ENCODE measurements around the gene C17orf67.

The C17orf67 gene

GRCh38 chr17:56781906-56782305 lies 51.8 kb downstream of the C17orf67 start:
- TF ChIP-seq GATA2 (IDR thresholded peaks at IDR 0.05; ENCODE audit: low read depth, low read length) (no peak), GATA3 (IDR thresholded peaks at IDR 0.05; ENCODE audit: low read depth, low read length) (no peak)

DNA sequence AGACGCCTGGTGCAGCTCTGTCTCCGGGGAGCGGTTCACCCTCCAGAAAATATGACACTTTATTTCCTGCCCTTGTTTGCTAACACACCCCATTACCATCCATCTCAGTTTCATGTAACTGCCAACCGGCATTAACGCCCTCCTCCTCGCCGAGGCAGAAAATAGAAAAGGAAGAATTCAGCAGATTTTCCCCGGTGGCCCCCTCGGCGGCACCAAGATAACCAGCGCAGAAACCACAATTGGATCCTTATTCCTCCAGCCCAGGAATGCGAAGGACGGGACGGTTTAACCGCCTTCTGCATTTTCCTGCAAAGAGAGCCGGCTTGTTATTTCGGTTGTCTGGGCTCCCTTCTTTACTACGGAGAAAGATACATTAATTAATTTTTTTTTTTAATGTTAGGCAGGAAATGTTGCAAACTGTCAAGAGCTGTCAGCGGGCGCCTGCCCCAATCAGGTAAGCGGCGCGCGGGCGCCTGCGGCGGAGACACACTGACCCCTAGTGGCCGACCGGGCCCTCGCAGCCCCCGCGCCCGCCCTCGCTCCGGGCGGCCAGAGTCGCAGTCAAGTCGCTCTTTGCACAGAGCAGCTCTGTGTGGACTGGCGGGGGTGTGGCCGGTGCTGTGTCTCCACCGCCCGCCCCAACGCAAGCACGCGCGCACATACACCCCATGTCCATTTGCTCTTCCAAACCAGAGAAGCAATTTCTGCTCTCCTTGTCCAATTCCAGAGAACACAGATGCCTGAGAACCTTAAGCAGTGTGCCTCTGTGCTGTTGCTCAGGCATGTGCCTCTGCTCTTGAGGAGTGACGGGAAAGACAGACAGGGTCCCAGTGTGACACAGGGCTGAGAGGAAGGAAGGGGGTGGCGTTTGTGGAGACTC lies 53.6 kb downstream of the C17orf67 start:
- no peak for TF ChIP-seq GATA2 (IDR thresholded peaks at IDR 0.05; ENCODE audit: low read depth, low read length)
- TF ChIP-seq GATA3 (IDR thresholded peaks at IDR 0.05; ENCODE audit: low read depth, low read length): no peak

GRCh38 chr17:56779322-56779721 lies 54.4 kb downstream of the C17orf67 start:
- no peak for TF ChIP-seq GATA3 (IDR thresholded peaks at IDR 0.05; ENCODE audit: low read depth, low read length)

DNA sequence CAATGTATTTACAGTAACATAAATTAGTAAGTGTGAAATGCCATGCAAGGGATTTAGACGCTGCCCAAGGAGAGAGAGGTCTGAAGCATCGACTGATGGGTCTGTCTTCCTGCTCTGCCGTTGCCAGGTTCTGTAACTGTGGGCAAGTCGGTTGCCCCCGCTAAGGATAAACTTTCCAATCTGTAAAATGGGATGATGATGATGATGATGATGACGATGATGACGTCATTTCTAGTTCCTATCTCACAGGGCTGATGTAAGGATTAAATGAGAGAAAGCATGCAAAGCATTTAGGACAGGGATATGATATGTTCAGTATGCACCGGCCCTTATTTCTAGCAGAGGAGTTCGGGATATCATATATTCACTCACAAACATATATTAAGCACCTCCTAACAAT lies 54.8 kb downstream of the C17orf67 start:
- TF ChIP-seq GATA3 (IDR thresholded peaks at IDR 0.05; ENCODE audit: low read depth, low read length): no peak
- TF ChIP-seq GATA2 (IDR thresholded peaks at IDR 0.05; ENCODE audit: low read depth, low read length): no peak

- TF ChIP-seq GATA2 (IDR thresholded peaks at IDR 0.05; ENCODE audit: low read depth, low read length) (no peak), GATA3 (IDR thresholded peaks at IDR 0.05; ENCODE audit: low read depth, low read length) (no peak)
Observed at GRCh38 chr17:56777859-56778258, 55.9 kb downstream of the C17orf67 start.

- no peak for TF ChIP-seq GATA3 (IDR thresholded peaks at IDR 0.05; ENCODE audit: low read depth, low read length)
- TF ChIP-seq GATA2 (IDR thresholded peaks at IDR 0.05; ENCODE audit: low read depth, low read length): no peak
Observed at GRCh38 chr17:56774650-56775049, 59.1 kb downstream of the C17orf67 start.

DNA sequence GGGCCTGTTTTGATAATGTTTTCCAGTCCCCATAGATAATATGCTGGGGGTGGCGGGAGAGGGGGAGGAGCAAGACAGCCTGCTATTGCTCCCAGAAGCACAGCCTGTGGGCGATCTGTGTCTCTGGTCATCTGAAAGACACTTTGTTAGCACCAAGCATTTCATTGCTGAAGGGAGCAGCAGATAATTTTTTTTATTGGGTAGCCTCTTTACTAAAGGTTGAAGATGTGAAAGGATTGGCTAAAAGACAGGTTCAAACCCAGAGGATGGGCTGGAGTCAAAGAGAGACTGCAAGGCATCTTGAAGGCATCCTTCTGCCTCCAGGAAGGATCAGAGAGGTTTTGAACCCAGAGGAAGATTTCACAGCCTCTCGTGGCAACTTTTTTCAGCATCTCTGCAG lies 60.6 kb downstream of the C17orf67 start:
- TF ChIP-seq GATA3 (IDR thresholded peaks at IDR 0.05; ENCODE audit: low read depth, low read length) (no peak), GATA2 (IDR thresholded peaks at IDR 0.05; ENCODE audit: low read depth, low read length) (no peak)

GRCh38 chr17:56772442-56772841 lies 61.3 kb downstream of the C17orf67 start:
- TF ChIP-seq GATA3 (IDR thresholded peaks at IDR 0.05; ENCODE audit: low read depth, low read length) (no peak), GATA2 (IDR thresholded peaks at IDR 0.05; ENCODE audit: low read depth, low read length) (no peak)

- TF ChIP-seq GATA3 (IDR thresholded peaks at IDR 0.05; ENCODE audit: low read depth, low read length) (no peak), GATA2 (IDR thresholded peaks at IDR 0.05; ENCODE audit: low read depth, low read length) (no peak)
Observed at GRCh38 chr17:56771975-56772374, 61.7 kb downstream of the C17orf67 start.

DNA sequence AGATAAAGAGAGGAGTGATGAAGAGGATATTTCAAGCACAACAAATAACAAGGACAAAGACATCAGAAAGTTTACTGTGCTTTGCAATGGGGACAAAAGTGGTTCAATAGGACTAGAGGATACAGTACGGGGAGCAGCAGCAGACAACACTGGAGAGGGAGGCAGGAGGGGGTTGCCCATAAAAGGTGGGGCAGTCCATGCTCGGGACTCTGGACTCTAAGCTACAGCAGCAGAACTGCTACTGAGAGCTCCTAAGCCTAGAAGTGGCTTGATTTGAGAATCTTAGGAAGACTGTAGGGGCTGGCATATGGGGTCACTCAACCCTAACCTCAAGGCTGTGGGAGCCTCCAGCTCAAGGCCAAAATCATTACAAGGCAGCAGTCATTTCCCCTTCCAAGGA lies 62.2 kb downstream of the C17orf67 start:
- TF ChIP-seq GATA2 (IDR thresholded peaks at IDR 0.05; ENCODE audit: low read depth, low read length): no peak
- no peak for TF ChIP-seq GATA3 (IDR thresholded peaks at IDR 0.05; ENCODE audit: low read depth, low read length)

GRCh38 chr17:56770427-56770826 lies 63.3 kb downstream of the C17orf67 start:
- no peak for TF ChIP-seq GATA3 (IDR thresholded peaks at IDR 0.05; ENCODE audit: low read depth, low read length)

DNA sequence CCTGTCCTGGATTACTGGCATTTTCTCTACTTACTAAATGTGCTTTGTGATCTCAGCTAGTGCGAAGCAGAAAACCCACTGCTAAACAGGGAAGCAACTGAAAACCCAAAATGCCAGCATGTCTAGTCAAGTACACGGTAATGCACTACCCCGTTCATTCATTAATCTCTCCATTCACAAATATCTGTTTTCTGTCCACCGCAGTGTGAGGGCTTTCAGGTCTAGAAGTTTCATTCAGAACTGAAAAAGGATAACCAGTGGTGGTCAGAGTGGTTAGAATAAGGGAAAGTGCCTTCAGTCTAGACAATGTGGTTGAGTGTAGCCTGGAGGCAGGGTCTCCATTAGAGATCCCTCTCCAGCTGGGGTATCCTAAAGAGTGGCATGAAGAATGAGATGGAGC lies 68.3 kb downstream of the C17orf67 start:
- no peak for TF ChIP-seq GATA3 (IDR thresholded peaks at IDR 0.05; ENCODE audit: low read depth, low read length)
- no peak for TF ChIP-seq GATA2 (IDR thresholded peaks at IDR 0.05; ENCODE audit: low read depth, low read length)

DNA sequence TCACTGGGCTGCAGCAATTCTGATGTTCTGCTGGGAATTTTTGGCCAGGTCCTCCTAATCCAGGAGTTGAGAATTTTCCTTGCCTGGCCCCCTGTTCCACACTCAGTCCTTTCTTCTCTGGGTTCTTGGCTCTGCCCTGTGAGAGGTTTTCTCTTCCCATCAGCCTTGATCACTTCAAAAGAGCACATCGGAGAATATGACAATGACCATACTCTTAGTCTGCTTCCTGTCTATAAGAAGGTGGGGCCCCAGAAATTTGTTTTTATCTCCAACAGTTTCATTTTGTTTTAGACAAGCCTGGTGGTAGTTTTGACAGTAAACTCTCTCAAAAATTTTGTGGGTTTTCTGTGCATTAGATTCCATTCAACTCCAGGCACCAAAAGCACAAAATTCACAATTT lies 70.7 kb downstream of the C17orf67 start:
- no peak for TF ChIP-seq GATA3 (IDR thresholded peaks at IDR 0.05; ENCODE audit: low read depth, low read length)
- TF ChIP-seq GATA2 (IDR thresholded peaks at IDR 0.05; ENCODE audit: low read depth, low read length): no peak

- TF ChIP-seq GATA2 (IDR thresholded peaks at IDR 0.05; ENCODE audit: low read depth, low read length): no peak
- no peak for TF ChIP-seq GATA3 (IDR thresholded peaks at IDR 0.05; ENCODE audit: low read depth, low read length)
Observed at GRCh38 chr17:56762144-56762543, 71.6 kb downstream of the C17orf67 start.

GRCh38 chr17:56761387-56761786 lies 72.3 kb downstream of the C17orf67 start:
- TF ChIP-seq GATA2 (IDR thresholded peaks at IDR 0.05; ENCODE audit: low read depth, low read length) (no peak), GATA3 (IDR thresholded peaks at IDR 0.05; ENCODE audit: low read depth, low read length) (no peak)

DNA sequence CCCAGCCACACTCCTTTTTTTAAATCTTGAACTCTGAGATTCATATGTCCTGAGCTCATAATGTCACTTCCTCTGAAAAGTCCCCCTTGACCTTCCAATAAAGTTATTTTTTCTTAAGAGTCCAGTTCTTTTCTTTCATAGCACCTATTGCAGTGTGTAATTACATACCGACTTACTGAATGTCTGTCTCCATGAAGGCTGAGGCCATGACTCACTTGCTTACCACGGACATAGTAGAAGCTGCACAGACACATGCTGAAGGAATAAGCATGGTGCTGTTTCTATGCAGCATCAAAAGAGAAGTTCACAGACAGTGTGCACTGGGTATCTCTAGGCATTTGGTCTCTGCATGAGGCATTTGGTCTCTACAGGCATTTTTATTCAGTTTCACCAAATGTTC lies 77.2 kb downstream of the C17orf67 start:
- TF ChIP-seq GATA3 (IDR thresholded peaks at IDR 0.05; ENCODE audit: low read depth, low read length) (no peak), GATA2 (IDR thresholded peaks at IDR 0.05; ENCODE audit: low read depth, low read length) (no peak)
